IPS-15b (cell line): ENCODE data around the gene RAPH1.
"Not testable (repeated sequence)": the region's sequence is repeated elsewhere in the genome, so short reads cannot be mapped to it uniquely, and the experiment has no call there.

Source experiments
- H3K27me3 ChIP-seq: one replicate; pipeline ENCODE4 v1.6.1; 2013; ENCODE audit warnings: low read length; ENCODE audit not compliant: control insufficient read depth, insufficient read depth
- H3K36me3 ChIP-seq: one replicate; pipeline ENCODE4 v1.6.1; 2013; ENCODE audit warnings: low read length; ENCODE audit not compliant: control insufficient read depth, insufficient read depth
- H3K4me1 ChIP-seq: one replicate; pipeline ENCODE4 v1.6.1; 2013; ENCODE audit warnings: mild to moderate bottlenecking, low read length; ENCODE audit not compliant: control insufficient read depth, insufficient read depth
- H3K4me3 ChIP-seq: one replicate; pipeline ENCODE4 v1.5.1; 2013; ENCODE audit warnings: low read depth, low read length
- H3K9ac ChIP-seq: one replicate; pipeline ENCODE4 v1.6.1; 2013; ENCODE audit warnings: low read depth, mild to moderate bottlenecking, low read length
- H3K9me3 ChIP-seq: one replicate; pipeline ENCODE4 v1.6.1; 2013; ENCODE audit warnings: mild to moderate bottlenecking, low read length; ENCODE audit not compliant: control insufficient read depth, insufficient read depth

RAPH1 gene

GRCh38 chr2:203446780-203447179 is 88.3 kb downstream of the RAPH1 start:
- Histone ChIP-seq H3K4me1 (no peaks in the 10 kb centered on the region), H3K9ac (no peak overlapping the region)

GRCh38 chr2:203446071-203446481 is 89.0 kb downstream of the RAPH1 start:
- Histone ChIP-seq H3K9me3 (no peaks in the 10 kb centered on the region), H3K4me3 (no peak overlapping the region), H3K4me1 (no peaks in the 10 kb centered on the region), H3K36me3 (no peaks in the 10 kb centered on the region), H3K9ac (no peak overlapping the region), H3K27me3 (no peaks in the 10 kb centered on the region)

More at GRCh38 chr2:203446780-203447179, 88.3 kb downstream of the RAPH1 start:
- H3K4me3 ChIP-seq: no peak overlapping the region
- H3K9me3 ChIP-seq: no peaks in the 10 kb centered on the region
- no peaks in the 10 kb centered on the region for H3K36me3 ChIP-seq
- H3K27me3 ChIP-seq: no peaks in the 10 kb centered on the region

- Histone ChIP-seq H3K9me3 (no peaks in the 10 kb centered on the region), H3K4me3 (no peak overlapping the region), H3K27me3 (no peaks in the 10 kb centered on the region), H3K4me1 (peaks cover 3% of the 10 kb centered on the region), H3K36me3 (no peaks in the 10 kb centered on the region), H3K9ac (no peak overlapping the region)
Observed at GRCh38 chr2:203444738-203445137, 90.4 kb downstream of the RAPH1 start.

GRCh38 chr2:203442463-203442862 is 92.6 kb downstream of the RAPH1 start:
- H3K4me1 ChIP-seq: peaks cover 3% of the 10 kb centered on the region
- H3K36me3 ChIP-seq: no peaks in the 10 kb centered on the region
- no peaks in the 10 kb centered on the region for H3K27me3 ChIP-seq
- H3K4me3 ChIP-seq: no peak overlapping the region
- H3K9ac ChIP-seq: no peak overlapping the region
- H3K9me3 ChIP-seq: no peaks in the 10 kb centered on the region

GRCh38 chr2:203441463-203441862 is 93.6 kb downstream of the RAPH1 start:
- no peak overlapping the region for H3K9ac ChIP-seq
- no peaks in the 10 kb centered on the region for H3K36me3 ChIP-seq
- H3K9me3 ChIP-seq: no peaks in the 10 kb centered on the region
- peaks cover 3% of the 10 kb centered on the region for H3K4me1 ChIP-seq
- no peaks in the 10 kb centered on the region for H3K27me3 ChIP-seq
- H3K4me3 ChIP-seq: no peak overlapping the region

GRCh38 chr2:203440671-203441070 is 94.4 kb downstream of the RAPH1 start:
- no peaks in the 10 kb centered on the region for H3K9me3 ChIP-seq
- H3K4me3 ChIP-seq: no peak overlapping the region
- no peak overlapping the region for H3K9ac ChIP-seq
- H3K27me3 ChIP-seq: no peaks in the 10 kb centered on the region
- peaks cover 3% of the 10 kb centered on the region for H3K4me1 ChIP-seq
- no peaks in the 10 kb centered on the region for H3K36me3 ChIP-seq

- Histone ChIP-seq H3K27me3 (no peaks in the 10 kb centered on the region), H3K9me3 (no peaks in the 10 kb centered on the region), H3K9ac (no peak overlapping the region), H3K4me1 (peaks cover 3% of the 10 kb centered on the region), H3K36me3 (no peaks in the 10 kb centered on the region), H3K4me3 (no peak overlapping the region)
Observed at GRCh38 chr2:203438528-203438927, 96.6 kb downstream of the RAPH1 start.

GRCh38 chr2:203437511-203437910 is 97.6 kb downstream of the RAPH1 start:
- Histone ChIP-seq H3K4me1 (peaks cover 3% of the 10 kb centered on the region), H3K36me3 (no peaks in the 10 kb centered on the region), H3K9ac (no peak overlapping the region), H3K4me3 (no peak overlapping the region), H3K27me3 (no peaks in the 10 kb centered on the region), H3K9me3 (no peaks in the 10 kb centered on the region)

- H3K27me3 ChIP-seq: no peaks in the 10 kb centered on the region
- no peak overlapping the region for H3K4me3 ChIP-seq
- H3K4me1 ChIP-seq: peaks cover 3% of the 10 kb centered on the region
- H3K9me3 ChIP-seq: no peaks in the 10 kb centered on the region
- no peaks in the 10 kb centered on the region for H3K36me3 ChIP-seq
- no peak overlapping the region for H3K9ac ChIP-seq
Observed at GRCh38 chr2:203436496-203436895, 98.6 kb downstream of the RAPH1 start.

- Histone ChIP-seq H3K27me3 (no peaks in the 10 kb centered on the region), H3K4me3 (no peak overlapping the region), H3K9me3 (no peaks in the 10 kb centered on the region), H3K9ac (no peak overlapping the region), H3K36me3 (peaks cover 5% of the 10 kb centered on the region), H3K4me1 (no peaks in the 10 kb centered on the region)
Observed at GRCh38 chr2:203432811-203433210, 102.3 kb downstream of the RAPH1 start.

GRCh38 chr2:203431391-203432185 is 103.5 kb downstream of the RAPH1 start:
- peaks cover 5% of the 10 kb centered on the region for H3K36me3 ChIP-seq
- no peak overlapping the region for H3K9ac ChIP-seq
- no peaks in the 10 kb centered on the region for H3K9me3 ChIP-seq
- no peak overlapping the region for H3K4me3 ChIP-seq
- no peaks in the 10 kb centered on the region for H3K27me3 ChIP-seq
- no peaks in the 10 kb centered on the region for H3K4me1 ChIP-seq

- H3K9me3 ChIP-seq, H3K27me3 ChIP-seq, H3K4me1 ChIP-seq, H3K4me3 ChIP-seq, H3K9ac ChIP-seq, H3K36me3 ChIP-seq: not testable (repeated sequence)
Observed at GRCh38 chr2:203429643-203430042, 105.5 kb downstream of the RAPH1 start.
